ENCODE results near the gene COA7. TPM values are rescaled to one million over a fixed set of nuclear protein-coding genes. Genes with fewer than 3 reads are reported as not detected.

Gene COA7
- total and polyA plus RNA-seq, 2 of the 4 experiments (the other 2 are of a cell fraction), result 9.3 to 20.3 TPM

DNA sequence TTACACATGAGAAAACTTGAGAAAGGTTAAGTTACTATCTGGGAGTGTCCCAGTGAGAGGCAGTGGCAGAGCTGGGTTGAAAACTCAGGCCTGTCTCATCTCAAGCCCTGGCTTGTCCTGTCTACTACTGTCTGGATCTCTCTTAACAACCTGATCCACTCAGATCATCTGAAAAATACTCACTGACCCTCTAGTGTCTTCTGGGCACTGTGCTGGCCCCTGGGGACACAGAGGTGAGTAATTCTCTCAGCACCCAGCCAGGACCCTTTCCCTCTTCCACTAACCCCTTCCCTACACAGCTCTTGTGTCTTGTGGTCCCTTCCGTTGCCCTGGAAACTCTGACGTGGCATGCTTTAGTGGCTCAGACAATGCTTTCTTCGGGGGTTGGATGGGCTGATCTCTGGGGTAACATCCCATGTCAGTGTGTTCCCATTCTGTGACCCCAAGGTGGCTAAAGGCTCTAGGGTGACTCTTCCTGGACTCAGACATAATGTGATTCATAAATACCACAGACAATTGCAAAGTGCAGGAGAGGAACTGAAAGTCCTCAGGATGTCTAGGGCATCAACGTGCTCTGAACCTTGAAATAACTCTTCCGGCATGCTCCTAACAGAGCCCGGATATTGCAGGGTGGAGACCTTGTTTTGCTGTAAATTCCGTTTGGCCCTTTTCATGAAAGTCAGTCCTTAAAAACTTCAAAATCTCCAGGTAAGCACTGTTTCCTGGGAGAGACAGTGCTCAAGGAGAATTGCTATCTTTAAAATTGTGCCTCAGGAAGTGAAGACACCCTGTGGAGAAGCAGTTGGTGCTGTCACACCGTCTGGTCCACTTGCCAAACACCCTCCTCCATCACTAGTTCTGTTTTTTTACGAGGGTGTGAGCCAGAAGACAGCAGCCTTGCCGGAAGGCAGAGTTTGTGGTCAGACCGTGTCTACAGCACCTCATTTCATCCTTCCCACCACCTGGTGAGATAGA, 61.1 kb downstream of the COA7 start:
- no peak for TF ChIP-seq SMC3 (IDR thresholded peaks at IDR 0.05; ENCODE audit: low read depth, low read length)
- Histone ChIP-seq H4K8ac (ENCODE audit: low read depth in 2 of 2, low read length in 2 of 2) (no peak overlapping the region), H3K9me3 (ENCODE audit: control insufficient read depth, insufficient read depth, low read length) (peaks cover 7% of the 10 kb centered on the region; the same call in 1 of the 2 replicates), H3K4ac (ENCODE audit: low read depth, low read length) (no peak overlapping the region), H2AK5ac (ENCODE audit: low read depth, low read length) (no peak overlapping the region), H3K79me1 (ENCODE audit: low read depth in 1 of 2, low read length in 2 of 2) (no peaks in the 10 kb centered on the region), H4K20me1 (ENCODE audit: insufficient read depth, low read length) (no peaks in the 10 kb centered on the region; the same call in 1 of the 2 replicates), H2BK20ac (ENCODE audit: low read depth, low read length) (no peak overlapping the region), H3K36me3 (ENCODE audit: control insufficient read depth, insufficient read depth, low read length) (no peaks in the 10 kb centered on the region), H3K56ac (ENCODE audit: extremely low read depth, insufficient read depth, low read length) (no peak overlapping the region), H3K9ac (ENCODE audit: low read depth, low read length) (no peak overlapping the region), H3K4me1 (ENCODE audit: control insufficient read depth, insufficient read depth, low read length) (no peaks in the 10 kb centered on the region; the same call in 1 of the 2 replicates), H4K5ac (ENCODE audit: low read depth, low read length) (no peak overlapping the region), H2BK5ac (ENCODE audit: low read depth, low read length, poor library complexity, severe bottlenecking) (no peak overlapping the region), H3K27ac (ENCODE audit: insufficient read depth, low read length) (no peak overlapping the region), H3K4me2 (ENCODE audit: low read depth, low read length) (no peak overlapping the region), H3K18ac (ENCODE audit: low read depth, low read length) (no peak overlapping the region), H3K23ac (ENCODE audit: low read depth, low read length) (no peak overlapping the region), H2AK9ac (replicated peaks; ENCODE audit: low read depth, low read length, poor library complexity) (no peak overlapping the region), H3K14ac (replicated peaks; ENCODE audit: low read depth, low read length) (no peak overlapping the region), H2BK15ac (ENCODE audit: low read depth, low read length) (no peak overlapping the region), H3K4me3 (ENCODE audit: insufficient read depth, low read depth, low read length) (no peak overlapping the region), H2BK120ac (ENCODE audit: low read depth, low read length) (no peak overlapping the region), H3K9me1 (ENCODE audit: insufficient read depth, low read length) (0 out of 2 replicates have a peak, but pooled peaks cover 2% of the 10 kb centered on the region), H4K91ac (ENCODE audit: insufficient read depth, low read depth, low read length) (no peak overlapping the region), H3K27me3 (ENCODE audit: control insufficient read depth, insufficient read depth, low read length) (peaks cover 42% of the 10 kb centered on the region), H2AFZ (replicated peaks; ENCODE audit: low read length, poor library complexity) (no peak overlapping the region)
- in situ Hi-C loops (cut with MboI; ENCODE audit: low sequenced_read_pairs), result no loop called here
- POLR2A ChIA-PET (ENCODE audit: unreplicated experiment), result no interaction called here
- WGBS, 2 experiments (ENCODE audit: extremely low coverage in 2 of 2, insufficient read length in 1 of 2), result 73% methylated on average over 5 of the region's 11 CpGs; no CpG with 5 or more reads in 1 of the 2 experiments
- CTCF ChIA-PET, result no interaction called here
- DNase-seq (no peak), ATAC-seq (ENCODE audit: low read depth) (no peak)
- intact Hi-C loops (cut with micrococcal nuclease), result no loop called here
- dilution Hi-C loops (cut with HindIII; ENCODE audit: low sequenced_read_pairs, unreplicated experiment), result no loop called here
- no TSS peak for BruUV-seq (replicated peaks)
